K562 (cell line): ENCODE results near the gene ZNF814. TPM values are rescaled to one million over a fixed set of nuclear protein-coding genes. Genes with fewer than 3 reads are reported as not detected.
"Not testable (repeated sequence)": the region's sequence is repeated elsewhere in the genome, so short reads cannot be mapped to it uniquely, and the experiment has no call there.

Experiments used
- E2F1 ChIP-seq: sonication (generic); formaldehyde crosslinking; IDR thresholded peaks from 2 replicates; pipeline ENCODE4 v1.8.1; 2023; ENCODE audit warnings: mild to moderate bottlenecking, missing genetic modification reagents, moderate library complexity
- MAZ ChIP-seq, 2 experiments: fragments of 450-650 bp in 1 of 2; sonication (generic) in 1 of 2; formaldehyde crosslinking; IDR thresholded peaks in 1 of 2; conservative IDR thresholded peaks in 1 of 2; 2 replicates each; pipeline versions ENCODE4 v1.4.0 to v1.5.0; 2020; ENCODE audit warnings: mild to moderate bottlenecking in 1 of 2, missing genetic modification reagents in 1 of 2
- MBD2 ChIP-seq: sonication (generic); IDR thresholded peaks from 2 replicates; pipeline ENCODE4 v1.6.1; 2016; ENCODE audit warnings: low read depth, borderline replicate concordance
- RB1 ChIP-seq: fragments of 450-650 bp; IDR thresholded peaks from 2 replicates; pipeline ENCODE4 v1.6.1; 2017; ENCODE audit warnings: low read depth, mild to moderate bottlenecking
- RBBP5 ChIP-seq: fragments of 200-600 bp; sonication (generic); IDR thresholded peaks from 2 replicates; pipeline ENCODE4 v1.6.1; 2012; ENCODE audit warnings: borderline replicate concordance, mild to moderate bottlenecking, low read length, control low read depth, inconsistent platforms; ENCODE audit not compliant: insufficient read depth, poor library complexity, severe bottlenecking
- ZBTB40 ChIP-seq, 2 experiments: fragments of 450-650 bp in 1 of 2; sonication (generic) in 1 of 2; formaldehyde crosslinking in 1 of 2; IDR thresholded peaks; 2 replicates each; pipeline versions ENCODE4 v1.7.1 to v1.9.0; 2016 to 2022; ENCODE audit warnings: inconsistent platforms in 1 of 2, mild to moderate bottlenecking in 1 of 2, missing genetic modification reagents in 1 of 2
- polyA plus RNA-seq, 8 experiments: library from polyadenylated mRNA; depleted of rRNA in 4 of 8; stranded (reverse) in 5 of 8; unstranded in 3 of 8; fragments of >200 nt; fragmentation: Nextera tagmentation in 2 of 8; fragmentation: Illumina TruSeq in 1 of 8; extraction: Ambion mirVana in 2 of 8; extraction: Trizol in 1 of 8; gene quantifications; 2 replicates each; pipeline versions ENCODE4 v1.2.1 to v1.2.3, GENCODE V29; 2011 to 2014; ENCODE audit warnings: inconsistent platforms in 1 of 8, missing spikeins in 1 of 8
- total RNA-seq, 7 experiments: library from RNA; depleted of rRNA in 6 of 7; stranded (reverse); fragments of >200 nt in 6 of 7; fragmentation: Illumina TruSeq in 2 of 7; extraction: Trizol in 2 of 7; gene quantifications; 2 replicates each; pipeline versions ENCODE4 v1.2.1 to v1.2.3, GENCODE V29; 2011 to 2021; ENCODE audit warnings: low replicate concordance in 1 of 7
- TF ChIP-seq, protein P1 (sequence below), 2 experiments: IDR thresholded peaks; 2 replicates each; pipeline ENCODE4 v1.6.1; 2011; ENCODE audit warnings: borderline replicate concordance in 1 of 2, control low read depth in 1 of 2, low read depth in 1 of 2, low read length in 1 of 2, mild to moderate bottlenecking in 1 of 2, mixed read lengths in 1 of 2, moderate library complexity in 1 of 2; ENCODE audit not compliant: insufficient read depth in 1 of 2, insufficient read length in 1 of 2, poor library complexity in 1 of 2, severe bottlenecking in 1 of 2; ENCODE audit errors: extremely low read depth in 1 of 2
- TF ChIP-seq, protein P2 (sequence below): sonication (generic); formaldehyde crosslinking; IDR thresholded peaks from 2 replicates; pipeline ENCODE4 v1.9.0; 2022; ENCODE audit warnings: mild to moderate bottlenecking, missing genetic modification reagents
- TF ChIP-seq, protein P3 (sequence below): IDR thresholded peaks from 2 replicates; pipeline ENCODE4 v1.6.1; 2011; ENCODE audit warnings: borderline replicate concordance, low read depth, mild to moderate bottlenecking, moderate library complexity, low read length; ENCODE audit not compliant: insufficient read depth, poor library complexity, severe bottlenecking

Gene ZNF814
- total and polyA plus RNA-seq, 9 of the 15 experiments (the other 6 are each of a cell fraction or from before 2014, with no cell fraction given) = 0.42 to 3.5 (median 1.9) TPM

DNA sequence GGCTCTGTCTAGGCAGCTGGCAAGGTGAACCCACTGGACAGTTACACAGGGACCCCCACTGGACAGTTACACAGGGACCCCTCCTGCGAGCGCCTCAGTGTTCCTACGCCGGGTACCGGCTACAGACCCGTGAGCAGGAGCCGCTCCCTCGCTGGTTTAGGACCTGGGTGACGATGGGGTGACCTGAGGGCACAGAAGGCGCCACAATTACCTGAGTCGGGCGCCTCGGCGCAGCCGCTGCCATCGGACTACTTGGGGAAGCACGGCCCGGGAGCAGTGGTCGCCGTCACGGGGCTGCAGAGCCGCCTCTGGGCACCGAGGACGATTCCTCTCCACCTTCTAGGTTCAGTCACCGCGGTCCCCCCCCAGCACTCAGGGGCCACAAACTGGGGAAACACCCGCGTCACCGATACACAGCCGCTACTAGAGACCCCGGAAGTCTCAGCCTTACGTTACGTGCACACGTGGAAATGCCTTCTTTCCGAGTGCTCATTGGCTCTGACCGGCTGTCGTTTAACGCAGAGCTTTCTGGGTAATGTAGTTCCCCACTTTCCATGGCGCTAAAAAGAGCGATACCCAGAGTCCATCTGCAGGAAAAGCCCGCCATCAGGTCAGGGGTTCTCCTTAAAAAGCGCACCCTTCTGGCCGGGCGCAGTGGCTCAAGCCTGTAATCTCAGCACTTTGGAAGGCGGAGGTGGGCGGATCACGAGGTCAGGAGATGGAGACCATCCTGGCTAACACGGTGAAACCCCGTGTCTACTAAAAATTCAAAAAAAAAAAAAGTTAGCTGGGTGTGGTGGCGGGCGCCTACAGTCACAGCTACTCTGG lies 27.5 kb upstream of the ZNF814 start, which contains the start of gene ZNF417 (continued):
- TF ChIP-seq ZBTB40 (IDR thresholded peaks at IDR 0.05) = peak; percentile 91
- TF ChIP-seq ZBTB40 (CRISPR knock-in tag; IDR thresholded peaks at IDR 0.05) = not testable (repeated sequence)
- TF ChIP-seq, protein P1, sequence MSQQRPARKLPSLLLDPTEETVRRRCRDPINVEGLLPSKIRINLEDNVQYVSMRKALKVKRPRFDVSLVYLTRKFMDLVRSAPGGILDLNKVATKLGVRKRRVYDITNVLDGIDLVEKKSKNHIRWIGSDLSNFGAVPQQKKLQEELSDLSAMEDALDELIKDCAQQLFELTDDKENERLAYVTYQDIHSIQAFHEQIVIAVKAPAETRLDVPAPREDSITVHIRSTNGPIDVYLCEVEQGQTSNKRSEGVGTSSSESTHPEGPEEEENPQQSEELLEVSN (IDR thresholded peaks at IDR 0.05; ENCODE audit: borderline replicate concordance in 1 of 2, extremely low read depth in 1 of 2, insufficient read depth in 1 of 2, insufficient read length in 1 of 2, low read depth in 1 of 2, low read length in 1 of 2, poor library complexity in 1 of 2, severe bottlenecking in 1 of 2) = peak in 1 of 2 experiments; percentile 85
- TF ChIP-seq MAZ (CRISPR knock-in tag; conservative IDR thresholded peaks at IDR 0.05 in 1 of 2, IDR thresholded peaks at IDR 0.05 in 1 of 2) = peak; percentile 46 to 55; a peak in 2 of 4 replicates
- TF ChIP-seq RB1 = peak; percentile 95
- peak; percentile 95 for TF ChIP-seq MBD2
- peak; percentile 44 for TF ChIP-seq RBBP5
- TF ChIP-seq E2F1 (CRISPR knock-in tag) = peak; percentile 93
- TF ChIP-seq, protein P2, sequence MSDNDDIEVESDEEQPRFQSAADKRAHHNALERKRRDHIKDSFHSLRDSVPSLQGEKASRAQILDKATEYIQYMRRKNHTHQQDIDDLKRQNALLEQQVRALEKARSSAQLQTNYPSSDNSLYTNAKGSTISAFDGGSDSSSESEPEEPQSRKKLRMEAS (CRISPR knock-in tag) = peak; percentile 14; the same call in 1 of the 2 replicates
- TF ChIP-seq, protein P3, sequence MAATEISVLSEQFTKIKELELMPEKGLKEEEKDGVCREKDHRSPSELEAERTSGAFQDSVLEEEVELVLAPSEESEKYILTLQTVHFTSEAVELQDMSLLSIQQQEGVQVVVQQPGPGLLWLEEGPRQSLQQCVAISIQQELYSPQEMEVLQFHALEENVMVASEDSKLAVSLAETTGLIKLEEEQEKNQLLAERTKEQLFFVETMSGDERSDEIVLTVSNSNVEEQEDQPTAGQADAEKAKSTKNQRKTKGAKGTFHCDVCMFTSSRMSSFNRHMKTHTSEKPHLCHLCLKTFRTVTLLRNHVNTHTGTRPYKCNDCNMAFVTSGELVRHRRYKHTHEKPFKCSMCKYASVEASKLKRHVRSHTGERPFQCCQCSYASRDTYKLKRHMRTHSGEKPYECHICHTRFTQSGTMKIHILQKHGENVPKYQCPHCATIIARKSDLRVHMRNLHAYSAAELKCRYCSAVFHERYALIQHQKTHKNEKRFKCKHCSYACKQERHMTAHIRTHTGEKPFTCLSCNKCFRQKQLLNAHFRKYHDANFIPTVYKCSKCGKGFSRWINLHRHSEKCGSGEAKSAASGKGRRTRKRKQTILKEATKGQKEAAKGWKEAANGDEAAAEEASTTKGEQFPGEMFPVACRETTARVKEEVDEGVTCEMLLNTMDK = peak; percentile 89
